GM23248 (cell line): Measurements from ENCODE around the gene STAM.

ENCODE experiments used
- EZH2 ChIP-seq: fragments of 200-600 bp; sonication (generic); IDR thresholded peaks from 2 replicates; pipeline ENCODE4 v1.6.1; 2018; ENCODE audit warnings: antibody characterized with exemption, mild to moderate bottlenecking; ENCODE audit not compliant: insufficient read depth, poor library complexity, severe bottlenecking
- EZH2phosphoT487 ChIP-seq: fragments of 200-600 bp; sonication (generic); IDR thresholded peaks from 2 replicates; pipeline ENCODE4 v1.6.1; 2018; ENCODE audit warnings: antibody characterized with exemption, moderate library complexity, mild to moderate bottlenecking, low read depth; ENCODE audit not compliant: insufficient read depth

DNA sequence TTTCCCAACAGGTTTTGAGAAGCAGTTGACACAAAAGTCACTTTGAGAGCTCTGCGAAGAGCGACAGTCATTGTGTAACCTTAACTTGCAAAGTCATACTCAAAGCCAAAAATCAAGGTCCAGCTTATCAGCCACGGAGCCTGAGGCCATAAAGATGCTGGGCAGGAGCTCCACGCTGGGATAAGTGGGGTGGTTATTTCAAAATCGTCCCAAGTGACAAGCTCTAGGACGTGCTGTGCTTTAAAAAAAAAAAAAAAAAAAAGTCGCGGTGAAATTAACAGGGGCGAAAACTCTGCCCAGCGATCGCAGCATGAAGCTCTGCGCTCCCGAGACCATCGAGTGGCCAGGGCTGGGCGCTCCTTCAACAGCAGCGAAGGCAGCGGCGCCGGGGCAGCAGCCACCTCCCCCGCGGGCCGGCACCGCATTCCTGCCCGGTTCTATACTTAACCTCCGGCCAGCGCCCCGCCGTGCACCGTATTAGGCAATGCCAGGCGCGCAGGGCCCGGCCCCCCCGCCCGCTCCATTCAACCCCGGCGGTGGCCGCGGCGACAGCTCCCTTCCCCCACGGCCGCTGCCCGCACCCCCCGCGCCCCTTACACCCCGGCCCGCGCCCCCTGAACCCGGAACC, 27.4 kb upstream of the STAM start:
- TF ChIP-seq EZH2 = no peak
- no peak for TF ChIP-seq EZH2phosphoT487
